HEK293T (cell line): ENCODE results near the gene RAPGEF5.

Source experiments
- CTCF ChIA-PET: fragments of 350-600 bp; formaldehyde crosslinking; extraction: SDS; loops from one replicate; lab custom pipeline; 2021; ENCODE audit warnings: antibody characterized with exemption, inconsistent platforms; lab: Yijun Ruan, JAX
- POLR2A ChIA-PET: fragments of 350-600 bp; formaldehyde crosslinking; extraction: SDS; loops from one replicate; lab custom pipeline; 2020; ENCODE audit warnings: antibody characterized with exemption, inconsistent platforms; lab: Yijun Ruan, JAX
- DNase-seq: peaks from one replicate; pipeline ENCODE4 v3.0.0; 2012; ENCODE audit warnings: mixed read lengths; ENCODE audit errors: extremely low spot score
- ARNT ChIP-seq: fragments of 450-650 bp; IDR thresholded peaks from 2 replicates; pipeline ENCODE4 v1.6.1; 2017; ENCODE audit warnings: mild to moderate bottlenecking
- BHLHE40 ChIP-seq: fragments of 450-650 bp; IDR thresholded peaks from 2 replicates; pipeline ENCODE4 v1.6.1; 2016; ENCODE audit warnings: mild to moderate bottlenecking, moderate library complexity, borderline replicate concordance
- CTBP1 ChIP-seq: fragments of 450-650 bp; IDR thresholded peaks from 2 replicates; pipeline ENCODE4 v1.6.1; 2016; ENCODE audit warnings: borderline replicate concordance
- ELF4 ChIP-seq: fragments of 450-650 bp; IDR thresholded peaks from 2 replicates; pipeline ENCODE4 v1.6.1; 2017; ENCODE audit warnings: antibody characterized with exemption
- FOXA1 ChIP-seq: fragments of 450-650 bp; IDR thresholded peaks from 2 replicates; pipeline ENCODE4 v1.6.1; 2016; ENCODE audit warnings: mild to moderate bottlenecking
- FOXK2 ChIP-seq: fragments of 450-650 bp; IDR thresholded peaks from 2 replicates; pipeline ENCODE4 v1.6.1; 2016; ENCODE audit warnings: mild to moderate bottlenecking
- FOXM1 ChIP-seq: fragments of 450-650 bp; IDR thresholded peaks from 2 replicates; pipeline ENCODE4 v1.6.1; 2017; ENCODE audit warnings: mild to moderate bottlenecking, borderline replicate concordance
- HDGF ChIP-seq: fragments of 450-650 bp; IDR thresholded peaks from 2 replicates; pipeline ENCODE4 v1.6.1; 2017; ENCODE audit warnings: antibody characterized with exemption, borderline replicate concordance
- L3MBTL2 ChIP-seq: fragments of 450-650 bp; conservative IDR thresholded peaks from 2 replicates; pipeline ENCODE4 v1.6.1; 2016; ENCODE audit warnings: mild to moderate bottlenecking
- LEF1 ChIP-seq: fragments of 450-650 bp; IDR thresholded peaks from 2 replicates; pipeline ENCODE4 v1.6.1; 2017; ENCODE audit warnings: mild to moderate bottlenecking, borderline replicate concordance
- NFRKB ChIP-seq: fragments of 450-650 bp; IDR thresholded peaks from 2 replicates; pipeline ENCODE4 v1.6.1; 2016; ENCODE audit warnings: mild to moderate bottlenecking, moderate library complexity
- PKNOX1 ChIP-seq: fragments of 450-650 bp; IDR thresholded peaks from 2 replicates; pipeline ENCODE4 v1.6.1; 2016
- SP1 ChIP-seq: fragments of 450-650 bp; IDR thresholded peaks from 2 replicates; pipeline ENCODE4 v1.6.1; 2017
- SUZ12 ChIP-seq: fragments of 450-650 bp; IDR thresholded peaks from 2 replicates; pipeline ENCODE4 v1.6.1; 2016; ENCODE audit warnings: mild to moderate bottlenecking
- TARDBP ChIP-seq: fragments of 450-650 bp; IDR thresholded peaks from 2 replicates; pipeline ENCODE4 v1.6.1; 2016
- ZNF384 ChIP-seq: fragments of 450-650 bp; IDR thresholded peaks from 2 replicates; pipeline ENCODE4 v1.6.1; 2016

Gene RAPGEF5

GRCh38 chr7:22255342-22255741 lies 101.6 kb downstream of the RAPGEF5 start:
- ChIA-PET POLR2A (no interaction called here), CTCF (no interaction called here)
- TF ChIP-seq LEF1 (no peak), SUZ12 (no peak), HDGF (no peak), CTBP1 (no peak), NFRKB (no peak), FOXK2 (no peak), ARNT (no peak), PKNOX1 (no peak), TARDBP (no peak), SP1 (no peak), ZNF384 (no peak), FOXA1 (no peak), FOXM1 (no peak), L3MBTL2 (no peak), BHLHE40 (no peak), ELF4 (no peak)
- no peak for DNase-seq

- no peak for TF ChIP-seq ARNT
- no peak for TF ChIP-seq FOXM1
- TF ChIP-seq SP1 = no peak
- no peak for TF ChIP-seq FOXK2
- no peak for TF ChIP-seq CTBP1
- TF ChIP-seq ZNF384 = no peak
- TF ChIP-seq PKNOX1 = no peak
- TF ChIP-seq TARDBP = no peak
- ChIA-PET CTCF (no interaction called here), POLR2A (no interaction called here)
Observed at GRCh38 chr7:22252936-22253536, 103.9 kb downstream of the RAPGEF5 start.

GRCh38 chr7:22252016-22252415 lies 104.9 kb downstream of the RAPGEF5 start:
- ChIA-PET CTCF (no interaction called here), POLR2A (no interaction called here)
- DNase-seq = no peak
- no peak for TF ChIP-seq FOXM1
- TF ChIP-seq LEF1 = no peak
- no peak for TF ChIP-seq ARNT
- TF ChIP-seq SUZ12 = no peak

More at GRCh38 chr7:22252936-22253536, 103.9 kb downstream of the RAPGEF5 start:
- no peak for DNase-seq

- ChIA-PET POLR2A (no interaction called here), CTCF (no interaction called here)
- no peak for TF ChIP-seq HDGF
- no peak for TF ChIP-seq SP1
- TF ChIP-seq ARNT = no peak
- no peak for TF ChIP-seq CTBP1
- no peak for TF ChIP-seq FOXA1
- no peak for TF ChIP-seq SUZ12
- no peak for TF ChIP-seq ELF4
- TF ChIP-seq ZNF384 = no peak
- no peak for TF ChIP-seq FOXM1
- no peak for TF ChIP-seq FOXK2
- TF ChIP-seq TARDBP = no peak
- TF ChIP-seq LEF1 = no peak
- no peak for TF ChIP-seq PKNOX1
- TF ChIP-seq L3MBTL2 = no peak
- no peak for TF ChIP-seq NFRKB
- no peak for DNase-seq
Observed at GRCh38 chr7:22251281-22251680, 105.7 kb downstream of the RAPGEF5 start.

- ChIA-PET CTCF (no interaction called here), POLR2A (no interaction called here)
- no peak for TF ChIP-seq FOXK2
- TF ChIP-seq ARNT = no peak
- no peak for TF ChIP-seq CTBP1
Observed at GRCh38 chr7:22250390-22250789, 106.6 kb downstream of the RAPGEF5 start.

GRCh38 chr7:22248111-22248809 lies 108.7 kb downstream of the RAPGEF5 start:
- no peak for TF ChIP-seq CTBP1
- TF ChIP-seq LEF1 = no peak
- no peak for TF ChIP-seq ZNF384
- no peak for TF ChIP-seq PKNOX1
- no peak for TF ChIP-seq HDGF
- TF ChIP-seq ARNT = no peak
- TF ChIP-seq SUZ12 = no peak
- TF ChIP-seq FOXA1 = no peak
- no peak for TF ChIP-seq L3MBTL2
- TF ChIP-seq TARDBP = no peak
- ChIA-PET POLR2A (no interaction called here), CTCF (no interaction called here)
- DNase-seq = no peak

More at GRCh38 chr7:22250390-22250789, 106.6 kb downstream of the RAPGEF5 start:
- DNase-seq = no peak
